Fibroblast of the aortic adventitia (primary cell): Measurements from ENCODE around the gene KCNT1. TPM values are rescaled to one million over a fixed set of nuclear protein-coding genes. Genes with fewer than 3 reads are reported as not detected.

Source experiments
- DNase-seq: peaks from one replicate; pipeline ENCODE4 v3.0.0-alpha.2; 2010; ENCODE audit warnings: low read depth
- H3K4me3 ChIP-seq: 2 replicates; pipeline ENCODE4 v1.5.1; 2011; ENCODE audit warnings: low read depth, mild to moderate bottlenecking, control low read depth, low read length, moderate library complexity
- total RNA-seq: library from RNA; depleted of rRNA; stranded (reverse); fragments of >200 nt; gene quantifications from 2 replicates; pipeline ENCODE4 v1.2.3, GENCODE V29; 2012; ENCODE audit warnings: low replicate concordance
- TF ChIP-seq, protein P1 (sequence below): IDR thresholded peaks from 2 replicates; pipeline ENCODE4 v1.5.1; 2011; ENCODE audit warnings: mild to moderate bottlenecking, low read length, control low read depth, inconsistent platforms; ENCODE audit not compliant: insufficient read depth

KCNT1 gene
- total RNA-seq, 1 donor = not detected

DNA sequence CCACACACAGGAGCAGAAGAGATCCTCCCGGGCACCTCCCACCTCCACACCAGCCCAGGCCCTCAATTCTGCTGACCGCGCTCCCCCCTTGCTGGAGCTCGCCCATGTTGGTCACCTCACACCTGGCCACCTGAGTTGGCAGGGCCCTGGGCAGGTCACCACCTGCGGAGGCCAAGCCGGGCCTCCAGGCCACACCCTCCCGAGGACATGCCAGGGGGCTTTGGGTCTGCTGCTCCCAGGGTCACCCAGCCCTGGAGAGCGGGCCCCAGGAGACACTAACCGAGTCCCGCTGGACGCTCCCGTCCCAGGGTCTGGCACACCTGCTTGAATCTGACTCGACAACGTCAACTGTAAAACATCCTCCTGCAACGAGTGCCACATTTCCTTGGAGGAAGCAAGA lies 4.8 kb upstream of the KCNT1 start:
- no peak overlapping the region for H3K4me3 ChIP-seq
- DNase-seq = no peak
- TF ChIP-seq, protein P1, sequence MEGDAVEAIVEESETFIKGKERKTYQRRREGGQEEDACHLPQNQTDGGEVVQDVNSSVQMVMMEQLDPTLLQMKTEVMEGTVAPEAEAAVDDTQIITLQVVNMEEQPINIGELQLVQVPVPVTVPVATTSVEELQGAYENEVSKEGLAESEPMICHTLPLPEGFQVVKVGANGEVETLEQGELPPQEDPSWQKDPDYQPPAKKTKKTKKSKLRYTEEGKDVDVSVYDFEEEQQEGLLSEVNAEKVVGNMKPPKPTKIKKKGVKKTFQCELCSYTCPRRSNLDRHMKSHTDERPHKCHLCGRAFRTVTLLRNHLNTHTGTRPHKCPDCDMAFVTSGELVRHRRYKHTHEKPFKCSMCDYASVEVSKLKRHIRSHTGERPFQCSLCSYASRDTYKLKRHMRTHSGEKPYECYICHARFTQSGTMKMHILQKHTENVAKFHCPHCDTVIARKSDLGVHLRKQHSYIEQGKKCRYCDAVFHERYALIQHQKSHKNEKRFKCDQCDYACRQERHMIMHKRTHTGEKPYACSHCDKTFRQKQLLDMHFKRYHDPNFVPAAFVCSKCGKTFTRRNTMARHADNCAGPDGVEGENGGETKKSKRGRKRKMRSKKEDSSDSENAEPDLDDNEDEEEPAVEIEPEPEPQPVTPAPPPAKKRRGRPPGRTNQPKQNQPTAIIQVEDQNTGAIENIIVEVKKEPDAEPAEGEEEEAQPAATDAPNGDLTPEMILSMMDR = no peak

DNA sequence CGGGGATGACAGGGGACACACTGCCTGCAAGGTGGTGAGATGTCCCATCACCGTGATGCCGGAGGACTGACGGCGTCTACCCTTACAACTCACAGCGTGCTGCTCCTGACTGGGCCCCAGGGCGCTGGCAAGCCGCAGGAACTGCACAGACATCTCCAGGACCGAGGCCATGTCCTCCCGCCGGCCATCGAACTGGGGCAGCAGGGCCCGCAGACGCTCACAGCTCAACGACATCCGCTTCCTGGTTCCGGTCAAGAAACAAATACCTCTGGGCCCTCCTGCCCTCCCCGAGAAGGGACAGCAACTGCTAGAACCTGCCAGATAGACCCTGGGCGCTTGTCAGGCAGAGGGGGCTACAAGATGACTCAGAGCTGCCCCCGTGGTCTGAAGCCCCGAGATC lies 3.7 kb upstream of the KCNT1 start:
- DNase-seq = no peak
- TF ChIP-seq, protein P1 = no peak
- H3K4me3 ChIP-seq = no peak overlapping the region

GRCh38 chr9:135698767-135699166 lies 3.2 kb upstream of the KCNT1 start:
- DNase-seq = no peak
- TF ChIP-seq, protein P1 = no peak
- H3K4me3 ChIP-seq = no peak overlapping the region

DNA sequence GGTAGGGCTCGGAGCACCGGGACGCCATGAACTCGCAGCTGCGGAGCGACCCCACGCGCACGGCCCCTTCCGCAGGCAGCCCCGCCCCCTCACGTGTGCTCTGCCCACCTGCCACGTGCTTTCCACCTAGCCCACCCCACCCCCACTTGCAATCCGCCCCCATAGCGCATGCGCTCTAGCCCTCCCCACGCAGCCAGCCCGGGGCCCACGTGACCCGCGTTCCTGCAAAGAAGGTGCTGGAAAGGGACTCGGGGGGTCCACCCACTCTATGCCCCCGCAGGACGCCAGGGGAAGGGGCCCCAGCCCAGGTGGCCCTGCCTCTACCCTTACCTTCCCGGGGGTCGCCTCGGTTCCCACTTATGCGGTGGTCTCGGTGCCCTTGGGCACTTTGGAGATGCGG lies 2.5 kb upstream of the KCNT1 start, which contains the start of gene SOHLH1:
TSS of gene SOHLH1 (minus strand) at position 42 of the 400 bp plus-strand sequence. CDS start at position 28, 14 bp downstream.
- no peak within 1 kb of the TSS for H3K4me3 ChIP-seq
- no peak for DNase-seq
- TF ChIP-seq, protein P1 = no peak

DNA sequence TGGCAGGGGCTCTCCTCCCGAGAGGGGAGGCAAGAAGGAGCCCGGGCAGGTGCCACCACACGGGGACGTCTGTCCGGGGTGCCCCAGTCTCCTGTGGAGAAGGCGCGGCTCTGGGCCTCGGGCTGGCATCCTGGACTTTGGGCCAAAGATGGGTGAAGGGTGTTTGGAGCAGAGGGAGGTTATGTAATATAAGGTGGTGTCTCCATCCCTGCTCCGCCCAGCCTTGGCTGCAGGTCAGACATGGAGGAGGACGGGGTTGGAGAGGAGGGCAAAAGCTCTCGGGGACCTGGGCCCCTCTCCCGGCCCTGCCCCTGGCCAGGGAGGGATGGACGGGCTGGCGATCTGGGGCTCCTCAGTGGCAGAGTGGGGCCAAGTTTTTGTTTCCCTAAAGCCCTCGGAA lies 1.5 kb upstream of the KCNT1 start:
- no peak for DNase-seq
- H3K4me3 ChIP-seq = no peak overlapping the region
- TF ChIP-seq, protein P1 = no peak

DNA sequence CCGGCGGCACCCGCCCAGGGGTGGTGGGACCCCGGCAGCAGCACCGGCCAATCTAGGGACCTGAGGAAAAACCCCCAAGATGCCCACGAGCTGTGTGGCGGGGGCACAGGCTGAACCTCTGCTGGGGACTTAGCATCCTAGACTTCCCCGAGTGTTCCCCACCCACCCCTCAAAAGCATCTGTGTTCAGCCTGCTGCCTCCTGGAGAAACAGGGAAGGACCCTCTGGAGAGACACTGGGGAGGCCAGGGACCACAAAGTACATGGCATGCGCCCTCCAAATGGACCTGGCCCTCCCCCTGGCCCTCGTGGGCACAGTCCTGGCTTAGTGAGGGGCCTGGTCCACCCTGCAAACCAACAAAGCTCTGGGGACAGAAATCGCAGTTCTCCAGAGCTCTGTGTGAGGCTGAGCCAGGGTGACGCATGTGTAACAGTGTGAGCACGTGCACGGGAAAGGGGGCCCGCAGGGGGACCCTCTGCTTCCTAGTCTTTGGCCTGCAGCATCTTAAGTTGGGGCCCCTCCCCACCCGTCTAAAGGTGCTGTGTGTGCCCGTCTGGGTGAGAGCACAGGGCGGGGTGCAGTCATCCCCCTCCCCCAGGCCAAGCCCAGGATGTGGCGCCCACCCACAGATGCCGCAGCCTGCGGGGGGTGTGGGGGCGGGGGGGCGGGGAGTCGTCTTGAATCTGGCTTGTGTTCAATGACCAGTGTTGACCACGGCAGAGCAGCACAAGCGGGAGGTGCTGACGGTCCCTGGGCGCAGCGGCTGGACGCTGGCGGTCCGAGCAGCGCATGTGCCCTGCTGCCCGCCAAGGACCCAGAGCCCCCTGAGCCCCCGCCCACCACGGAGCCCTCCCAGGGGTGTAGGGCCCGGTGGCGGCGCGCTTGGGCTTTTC lies 672 bp upstream of the KCNT1 start:
- H3K4me3 ChIP-seq = no peak overlapping the region
- TF ChIP-seq, protein P1 = no peak
- no peak for DNase-seq

DNA sequence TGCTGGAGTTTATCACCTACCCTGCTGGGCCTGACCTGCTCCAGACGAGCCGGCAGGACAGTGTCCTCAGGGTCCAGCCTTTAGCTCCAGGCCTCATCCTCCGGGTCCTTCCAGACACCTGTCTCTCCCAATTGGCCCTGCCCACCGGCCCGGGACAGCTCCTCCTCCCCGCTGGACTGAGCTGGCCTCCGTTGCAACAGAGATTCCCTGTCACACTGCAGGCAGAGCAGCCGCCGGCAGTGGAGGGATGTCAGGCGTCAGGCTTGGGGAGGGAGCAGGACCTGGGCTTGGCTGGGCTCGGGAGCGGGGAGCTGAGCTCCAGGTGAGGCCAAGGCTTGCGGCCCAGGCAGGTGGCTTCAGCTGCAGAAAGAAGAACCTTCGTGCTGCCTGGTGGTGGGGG lies 1.7 kb downstream of the KCNT1 start:
- no peak overlapping the region for H3K4me3 ChIP-seq
- DNase-seq = no peak
- TF ChIP-seq, protein P1 = no peak
